SU-DHL-6 (cell line): ENCODE data around the gene VIPR2.

Experiments
- EZH2phosphoT487 ChIP-seq: fragments of 200-600 bp; sonication (generic), shearing (Covaris generic); conservative IDR thresholded peaks from 2 replicates; pipeline ENCODE4 v1.6.1; 2018; ENCODE audit warnings: mild to moderate bottlenecking, antibody characterized with exemption, low read length, moderate library complexity, mixed read lengths
- TF ChIP-seq, protein P1 (sequence below): fragments of 200-600 bp; sonication (generic); IDR thresholded peaks from one replicate; pipeline ENCODE4 v1.5.1; 2017; ENCODE audit warnings: antibody characterized with exemption, mild to moderate bottlenecking, low read length, moderate library complexity; ENCODE audit not compliant: insufficient read depth, poor library complexity, severe bottlenecking

DNA sequence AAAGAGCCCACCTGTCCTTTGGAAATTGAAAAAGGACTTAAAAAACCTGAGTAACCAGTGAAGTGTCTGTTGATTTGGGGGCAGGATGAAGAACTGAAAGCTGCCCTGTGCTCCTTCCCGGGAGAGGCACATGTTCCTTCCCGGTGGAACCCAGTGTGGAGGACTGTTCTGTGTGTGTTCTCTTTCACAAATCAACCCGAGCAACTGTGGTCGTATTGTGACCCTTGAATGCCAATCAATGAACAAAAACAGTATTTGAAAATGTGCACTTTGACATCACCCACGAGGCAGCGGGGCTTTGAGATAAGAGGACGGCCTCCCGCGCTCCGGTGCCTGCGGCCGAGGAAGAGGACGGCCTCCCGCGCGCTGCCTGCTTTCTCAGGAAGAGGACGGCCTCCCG is 139.0 kb downstream of the VIPR2 start:
- TF ChIP-seq, protein P1, sequence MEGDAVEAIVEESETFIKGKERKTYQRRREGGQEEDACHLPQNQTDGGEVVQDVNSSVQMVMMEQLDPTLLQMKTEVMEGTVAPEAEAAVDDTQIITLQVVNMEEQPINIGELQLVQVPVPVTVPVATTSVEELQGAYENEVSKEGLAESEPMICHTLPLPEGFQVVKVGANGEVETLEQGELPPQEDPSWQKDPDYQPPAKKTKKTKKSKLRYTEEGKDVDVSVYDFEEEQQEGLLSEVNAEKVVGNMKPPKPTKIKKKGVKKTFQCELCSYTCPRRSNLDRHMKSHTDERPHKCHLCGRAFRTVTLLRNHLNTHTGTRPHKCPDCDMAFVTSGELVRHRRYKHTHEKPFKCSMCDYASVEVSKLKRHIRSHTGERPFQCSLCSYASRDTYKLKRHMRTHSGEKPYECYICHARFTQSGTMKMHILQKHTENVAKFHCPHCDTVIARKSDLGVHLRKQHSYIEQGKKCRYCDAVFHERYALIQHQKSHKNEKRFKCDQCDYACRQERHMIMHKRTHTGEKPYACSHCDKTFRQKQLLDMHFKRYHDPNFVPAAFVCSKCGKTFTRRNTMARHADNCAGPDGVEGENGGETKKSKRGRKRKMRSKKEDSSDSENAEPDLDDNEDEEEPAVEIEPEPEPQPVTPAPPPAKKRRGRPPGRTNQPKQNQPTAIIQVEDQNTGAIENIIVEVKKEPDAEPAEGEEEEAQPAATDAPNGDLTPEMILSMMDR = no peak
- no peak for TF ChIP-seq EZH2phosphoT487
